UCSD-AML1 (cell line): ENCODE measurements around the gene RMND1.

Experiments used
- DNase-seq: peaks from one replicate; lab custom pipeline; 2025; ENCODE audit not compliant: unreplicated experiment; lab: John Stamatoyannopoulos, UW

Gene RMND1

GRCh38 chr6:151422981-151423380, 28.9 kb downstream of the RMND1 start:
- DNase-seq: no peak

- no peak for DNase-seq
Measured at GRCh38 chr6:151417477-151417876, 34.4 kb downstream of the RMND1 start.

- no peak for DNase-seq
Measured at GRCh38 chr6:151414641-151415260, 37.2 kb downstream of the RMND1 start.

- DNase-seq: no peak
Measured at GRCh38 chr6:151413372-151414145, 38.4 kb downstream of the RMND1 start.

GRCh38 chr6:151412909-151413308, 39.0 kb downstream of the RMND1 start:
- no peak for DNase-seq

- DNase-seq: no peak
Measured at GRCh38 chr6:151409679-151410078, 42.2 kb downstream of the RMND1 start.

GRCh38 chr6:151409260-151409659, 42.7 kb downstream of the RMND1 start:
- no peak for DNase-seq

GRCh38 chr6:151408858-151409257, 43.1 kb downstream of the RMND1 start:
- DNase-seq: no peak

GRCh38 chr6:151403919-151404308, 48.0 kb downstream of the RMND1 start:
- no peak for DNase-seq

GRCh38 chr6:151402228-151402627, 49.7 kb downstream of the RMND1 start:
- DNase-seq: no peak

- DNase-seq: no peak
Measured at GRCh38 chr6:151400473-151400872, 51.5 kb downstream of the RMND1 start.

GRCh38 chr6:151399679-151400078, 52.2 kb downstream of the RMND1 start:
- DNase-seq: no peak

GRCh38 chr6:151393410-151393809, 58.5 kb downstream of the RMND1 start:
- DNase-seq: no peak

- DNase-seq: no peak
Measured at GRCh38 chr6:151392427-151392826, 59.5 kb downstream of the RMND1 start.

- DNase-seq: peak; percentile 63
Measured at GRCh38 chr6:151391471-151392413, 60.2 kb downstream of the RMND1 start, which contains the start of gene ZBTB2. TSS of gene ZBTB2 (minus strand) at chr6:151391559. CDS start at chr6:151373637, 17,922 bp downstream.

GRCh38 chr6:151390851-151391470, 61.0 kb downstream of the RMND1 start:
- DNase-seq: peak; percentile 85

- DNase-seq: peak; percentile 100
Measured at GRCh38 chr6:151390276-151390850, 61.6 kb downstream of the RMND1 start.

GRCh38 chr6:151389618-151390275, 62.2 kb downstream of the RMND1 start:
- DNase-seq: peak; percentile 77

- no peak for DNase-seq
Measured at GRCh38 chr6:151388997-151389617, 62.8 kb downstream of the RMND1 start.

- DNase-seq: no peak
Measured at GRCh38 chr6:151388236-151388635, 63.7 kb downstream of the RMND1 start.
